Mesodermal cell (in vitro differentiated cells): Measurements from ENCODE around the gene TNNI3K.

ENCODE experiments used
- H3K27ac ChIP-seq: 2 replicates; pipeline ENCODE4 v1.7.0; 2013; ENCODE audit warnings: mild to moderate bottlenecking, low read depth, low read length, moderate library complexity; ENCODE audit not compliant: severe bottlenecking
- H3K36me3 ChIP-seq: 2 replicates; pipeline ENCODE4 v1.7.1; 2013; ENCODE audit warnings: mild to moderate bottlenecking, low read length, moderate library complexity; ENCODE audit not compliant: control insufficient read depth, insufficient read depth
- H3K4me1 ChIP-seq: one replicate; pipeline ENCODE4 v1.7.1; 2013; ENCODE audit warnings: mild to moderate bottlenecking, low read length; ENCODE audit not compliant: insufficient read depth, control insufficient read depth, poor library complexity, severe bottlenecking
- H3K4me3 ChIP-seq: 2 replicates; pipeline ENCODE4 v1.7.0; 2013; ENCODE audit warnings: low read length, control low read depth, mild to moderate bottlenecking; ENCODE audit not compliant: insufficient read depth, poor library complexity, severe bottlenecking; ENCODE audit errors: extremely low read depth
- H3K9me3 ChIP-seq: 2 replicates; pipeline ENCODE4 v1.7.1; 2013; ENCODE audit warnings: mild to moderate bottlenecking, low read length, moderate library complexity; ENCODE audit not compliant: control insufficient read depth
- WGBS, 2 experiments: methylation state at CpG; one replicate each; pipeline ENCODE4 v1.1.5; 2013; ENCODE audit warnings: missing lambda C conversion rate in 2 of 2; ENCODE audit not compliant: insufficient coverage in 2 of 2; 5-methylcytosine and 5-hydroxymethylcytosine counted together

TNNI3K gene

DNA sequence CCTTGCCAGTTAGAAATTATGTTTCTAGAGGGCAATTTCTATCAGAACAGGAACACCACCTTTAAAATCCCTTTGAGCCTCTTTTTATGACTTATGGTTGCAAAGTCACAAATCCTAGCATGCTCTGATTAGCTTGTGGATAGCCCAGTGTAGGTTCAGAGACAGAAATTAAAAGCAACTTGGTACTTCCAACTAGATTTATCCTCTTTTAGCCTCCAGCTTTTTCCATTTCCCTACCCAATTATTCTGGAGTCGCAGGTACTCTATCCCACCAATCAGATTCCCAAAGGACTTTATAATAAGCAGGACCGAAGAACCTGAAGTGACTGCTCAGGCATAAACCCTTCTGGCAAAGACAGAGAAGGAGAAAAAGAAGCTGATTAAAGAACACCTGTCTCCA is 310.6 kb downstream of the TNNI3K start:
- no peaks in the 10 kb centered on the region for H3K36me3 ChIP-seq
- no peak overlapping the region for H3K4me3 ChIP-seq
- no peaks in the 10 kb centered on the region for H3K9me3 ChIP-seq
- WGBS, 2 experiments, result 89% methylated on average over 1 of the region's 2 CpGs; no CpG with 5 or more reads in 1 of the 2 experiments
- no peak overlapping the region for H3K27ac ChIP-seq
- no peaks in the 10 kb centered on the region for H3K4me1 ChIP-seq

DNA sequence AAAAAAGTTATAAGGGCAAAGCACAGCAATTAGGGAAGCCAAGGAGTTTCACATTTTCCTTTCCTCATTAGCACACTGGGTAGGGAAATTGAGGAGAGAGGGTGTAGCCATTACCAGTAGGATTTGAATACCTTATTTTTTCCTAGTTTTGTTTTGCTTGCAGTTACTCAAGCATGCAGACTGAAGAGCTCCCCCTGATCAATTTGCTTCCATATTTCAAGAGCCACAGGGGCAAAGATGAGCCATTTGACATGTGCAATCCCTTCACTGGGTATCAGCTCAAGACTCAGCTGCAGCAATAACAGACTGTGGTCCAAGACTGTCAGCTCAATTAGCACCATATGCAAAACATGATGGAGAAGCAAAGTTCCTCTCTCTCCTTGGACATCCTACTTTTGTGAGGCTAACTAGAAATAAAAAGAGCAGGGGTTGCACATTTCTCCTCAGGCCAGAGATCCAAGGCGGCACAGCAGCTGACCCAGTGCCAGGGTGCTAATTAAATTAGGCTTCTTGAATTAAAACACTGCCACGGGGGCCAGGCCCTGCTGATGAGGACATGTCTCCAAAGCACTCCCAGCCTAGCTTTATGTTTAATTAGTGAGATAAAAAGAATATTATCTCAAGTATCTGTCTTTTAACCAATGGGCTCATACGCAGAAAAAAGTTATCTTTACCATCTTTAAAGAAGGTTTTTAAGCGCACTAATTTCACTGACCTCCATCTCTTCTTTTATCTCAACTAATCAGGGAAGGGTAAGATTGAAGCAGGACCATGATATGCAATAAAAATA is 314.0 kb downstream of the TNNI3K start:
- no peak overlapping the region for H3K27ac ChIP-seq
- no peaks in the 10 kb centered on the region for H3K36me3 ChIP-seq
- H3K4me1 ChIP-seq, result no peaks in the 10 kb centered on the region
- 80 to 83% methylated on average over 1 of the region's 4 CpGs for WGBS, 2 experiments
- H3K4me3 ChIP-seq, result no peak overlapping the region
- no peaks in the 10 kb centered on the region for H3K9me3 ChIP-seq

DNA sequence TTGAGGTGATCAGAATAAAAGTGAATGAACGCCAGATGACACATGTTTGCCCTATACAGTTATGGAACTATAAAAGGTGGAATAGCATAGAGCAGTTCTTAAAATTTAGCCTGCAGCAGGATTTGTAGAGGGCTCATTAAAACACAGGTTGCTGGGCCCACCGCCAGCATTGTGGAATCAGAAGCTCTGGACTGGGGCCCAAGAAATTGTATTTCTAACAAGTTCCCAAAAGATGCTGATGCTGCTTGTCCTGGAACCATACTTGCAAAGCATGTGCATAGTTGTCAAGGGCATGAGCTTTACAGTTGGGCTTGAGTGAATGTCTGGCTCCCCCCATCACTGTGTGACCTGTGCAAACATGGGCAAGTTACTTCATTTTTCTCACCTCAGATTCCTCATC is 314.7 kb downstream of the TNNI3K start:
- no peak overlapping the region for H3K4me3 ChIP-seq
- 81 to 92% methylated on average over 2 of the region's 2 CpGs for WGBS, 2 experiments
- no peaks in the 10 kb centered on the region for H3K4me1 ChIP-seq
- no peak overlapping the region for H3K27ac ChIP-seq
- no peaks in the 10 kb centered on the region for H3K9me3 ChIP-seq
- H3K36me3 ChIP-seq, result no peaks in the 10 kb centered on the region

DNA sequence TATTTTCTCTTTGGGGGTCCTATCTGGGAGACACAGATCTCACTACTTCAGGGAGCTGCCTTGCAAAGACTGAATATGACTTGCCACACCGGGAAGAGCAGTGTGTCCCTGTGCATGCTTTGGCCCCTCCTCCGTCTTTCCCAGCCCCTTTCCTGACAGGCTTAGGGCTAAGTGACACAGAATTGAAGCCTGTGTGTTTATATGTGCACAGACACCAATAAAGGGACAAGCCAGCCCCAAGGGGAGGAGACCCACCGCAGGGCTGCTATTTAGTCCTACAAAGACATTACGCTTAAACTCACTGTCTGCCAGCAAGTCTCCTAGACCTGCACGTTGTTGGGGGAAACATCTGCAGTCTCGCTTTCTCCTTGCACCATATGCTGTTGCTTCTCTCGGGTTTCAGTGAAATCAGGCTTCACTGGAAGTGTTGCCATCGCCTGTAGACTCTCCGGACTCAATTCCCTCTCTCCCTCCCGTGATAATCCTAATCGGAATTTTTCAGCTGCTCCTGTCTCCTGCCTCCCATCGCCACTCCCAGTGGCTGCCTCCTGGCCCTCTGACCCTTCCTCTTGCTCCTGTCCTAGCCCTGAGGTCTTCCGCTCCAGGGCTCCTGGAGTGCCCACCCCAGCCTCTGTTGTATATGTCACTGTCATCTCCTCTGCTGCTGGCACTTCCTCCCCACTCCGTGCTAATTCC is 335.8 kb downstream of the TNNI3K start:
- H3K4me3 ChIP-seq, result no peak overlapping the region
- WGBS, 2 experiments, result 73 to 78% methylated on average over 8 to 13 of the region's 14 CpGs

DNA sequence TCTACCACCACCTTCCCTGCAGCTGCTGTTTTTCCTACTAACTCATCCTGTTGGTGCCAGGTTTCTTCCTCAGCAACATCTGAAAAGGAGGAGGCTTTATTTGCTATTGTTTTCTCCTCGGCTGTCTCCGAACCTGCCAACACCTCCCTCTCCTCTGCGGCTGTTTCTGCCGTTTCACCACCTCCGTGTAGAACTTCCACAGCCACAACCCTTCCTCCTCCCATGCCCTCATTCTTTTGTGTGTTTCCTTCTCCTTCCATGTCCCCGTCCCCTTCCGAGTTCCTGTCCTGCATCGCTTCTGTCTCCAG is 336.3 kb downstream of the TNNI3K start:
- 84 to 87% methylated on average over 6 to 8 of the region's 8 CpGs for WGBS, 2 experiments
- H3K36me3 ChIP-seq, result no peaks in the 10 kb centered on the region
- H3K27ac ChIP-seq, result no peak overlapping the region
- H3K4me1 ChIP-seq, result no peaks in the 10 kb centered on the region
- no peak overlapping the region for H3K4me3 ChIP-seq
- no peaks in the 10 kb centered on the region for H3K9me3 ChIP-seq

More for the DNA sequence above, 335.8 kb downstream of the TNNI3K start:
- H3K36me3 ChIP-seq, result no peaks in the 10 kb centered on the region
- H3K27ac ChIP-seq, result no peak overlapping the region
- H3K4me1 ChIP-seq, result no peaks in the 10 kb centered on the region
- H3K9me3 ChIP-seq, result no peaks in the 10 kb centered on the region

DNA sequence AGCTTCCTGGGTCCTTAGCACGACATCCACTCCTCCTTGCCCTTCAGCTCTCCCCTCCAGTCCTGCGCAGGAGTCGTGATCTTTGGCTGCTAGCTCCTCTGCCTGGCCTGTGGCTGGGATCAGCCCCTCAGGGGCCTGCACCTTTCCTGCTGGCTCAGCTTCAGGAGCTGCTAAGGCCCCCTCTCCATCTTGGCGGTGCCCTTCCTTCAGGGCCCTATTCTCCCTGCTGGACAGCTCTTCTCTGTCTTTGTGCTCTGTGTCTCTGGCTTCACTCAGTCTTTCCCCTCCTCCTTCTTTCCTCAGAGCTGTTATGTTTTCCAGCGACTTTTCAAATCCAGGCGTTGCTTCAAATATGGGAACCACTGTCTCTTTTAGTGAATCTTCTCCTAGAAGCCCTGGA is 336.7 kb downstream of the TNNI3K start:
- WGBS, 2 experiments, result 90 to 91% methylated on average over 6 of the region's 6 CpGs
- Histone ChIP-seq H3K9me3 (no peaks in the 10 kb centered on the region), H3K4me1 (no peaks in the 10 kb centered on the region), H3K27ac (no peak overlapping the region), H3K4me3 (no peak overlapping the region), H3K36me3 (no peaks in the 10 kb centered on the region)

DNA sequence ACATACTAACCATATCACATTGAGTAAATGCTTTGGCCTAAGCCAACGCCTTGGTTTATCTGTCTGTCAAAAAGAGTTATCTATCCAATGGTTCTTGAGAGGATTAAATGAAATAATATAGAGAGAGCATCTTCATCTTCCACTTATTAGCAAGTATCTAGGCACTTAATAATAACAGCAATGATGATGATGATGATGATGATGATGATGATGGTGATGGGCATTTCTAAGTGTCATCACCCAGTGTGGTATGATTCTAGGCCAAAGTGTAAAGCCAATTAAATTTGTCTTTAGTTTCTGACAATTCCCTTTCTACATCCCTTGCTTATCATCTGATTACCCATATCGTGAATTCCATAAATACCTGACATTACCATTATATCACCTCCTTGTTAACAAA is 342.9 kb downstream of the TNNI3K start:
- Histone ChIP-seq H3K36me3 (no peaks in the 10 kb centered on the region), H3K9me3 (no peaks in the 10 kb centered on the region), H3K27ac (no peak overlapping the region), H3K4me3 (no peak overlapping the region), H3K4me1 (no peaks in the 10 kb centered on the region)
- WGBS, 2 experiments, result 67% methylated on average over 1 of the region's 2 CpGs; no CpG with 5 or more reads in 1 of the 2 experiments

DNA sequence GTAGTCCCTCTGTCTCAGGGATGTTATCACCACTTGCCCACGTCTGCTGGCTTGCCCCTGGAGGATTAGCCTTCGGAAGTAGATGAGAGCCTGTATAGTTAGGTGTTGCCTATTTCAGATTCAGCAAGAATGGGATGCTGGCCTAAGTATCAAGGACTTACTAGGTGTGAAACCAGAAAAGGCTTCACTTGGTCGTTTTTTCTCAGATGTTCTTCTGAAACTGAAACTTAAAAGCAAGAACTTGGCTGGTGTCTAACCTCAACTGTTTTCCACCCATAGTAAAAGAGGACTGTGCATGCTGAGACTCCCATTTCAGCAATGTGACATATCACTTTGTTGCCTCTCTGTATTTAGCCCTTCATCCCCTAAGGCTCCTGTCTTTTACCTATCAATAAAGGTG is 344.2 kb downstream of the TNNI3K start:
- WGBS, 2 experiments, result 79 to 80% methylated on average over 2 to 3 of the region's 3 CpGs
- no peak overlapping the region for H3K4me3 ChIP-seq

DNA sequence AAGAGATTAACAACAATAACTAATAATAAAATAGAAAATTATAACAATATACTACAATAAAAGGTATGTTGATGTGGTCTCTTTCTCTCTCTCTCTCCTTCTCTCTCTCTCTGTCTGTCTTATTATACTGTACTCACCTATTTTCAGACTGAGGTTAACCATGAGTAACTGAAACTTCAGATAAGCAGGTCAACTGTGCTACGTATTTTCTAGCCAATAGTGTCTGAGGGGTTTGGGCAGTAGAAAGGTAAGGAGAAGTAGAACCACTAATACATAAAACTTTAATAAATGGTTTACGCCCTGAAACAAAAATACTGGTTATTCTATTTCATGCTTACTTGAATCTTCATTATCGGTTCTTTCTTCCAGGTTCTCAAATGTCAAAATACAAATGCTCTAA is 348.2 kb downstream of the TNNI3K start:
- Histone ChIP-seq H3K4me1 (peaks cover 3% of the 10 kb centered on the region), H3K36me3 (no peaks in the 10 kb centered on the region), H3K9me3 (no peaks in the 10 kb centered on the region), H3K27ac (no peak overlapping the region), H3K4me3 (no peak overlapping the region)
- 76 to 91% methylated on average over 2 of the region's 3 CpGs for WGBS, 2 experiments

More for the DNA sequence above, 344.2 kb downstream of the TNNI3K start:
- Histone ChIP-seq H3K27ac (no peak overlapping the region), H3K9me3 (no peaks in the 10 kb centered on the region), H3K36me3 (no peaks in the 10 kb centered on the region), H3K4me1 (peaks cover 3% of the 10 kb centered on the region)

DNA sequence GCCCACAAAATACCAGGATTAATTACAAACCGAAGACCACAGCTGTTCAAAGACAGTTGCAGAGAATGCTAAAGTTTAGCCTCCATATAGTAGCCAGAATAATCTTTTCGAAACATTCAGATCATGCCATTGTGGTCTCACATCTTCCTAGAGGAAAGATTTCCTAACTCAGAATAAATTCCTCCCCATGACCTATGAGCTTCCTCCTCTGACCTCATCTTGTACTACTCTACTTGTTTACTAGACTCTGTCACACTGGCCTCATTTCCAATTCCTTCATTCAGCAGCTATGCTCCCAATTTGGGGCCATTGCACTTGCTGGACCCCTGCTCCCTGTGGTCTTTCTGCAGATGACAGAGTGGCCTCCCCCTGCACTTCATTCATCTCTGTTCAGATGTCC is 349.0 kb downstream of the TNNI3K start:
- no peak overlapping the region for H3K4me3 ChIP-seq
- no peaks in the 10 kb centered on the region for H3K36me3 ChIP-seq
- no peaks in the 10 kb centered on the region for H3K9me3 ChIP-seq
- WGBS, 2 experiments, result 95% methylated on average over 2 of the region's 2 CpGs
- no peak overlapping the region for H3K27ac ChIP-seq
- H3K4me1 ChIP-seq, result peaks cover 3% of the 10 kb centered on the region

DNA sequence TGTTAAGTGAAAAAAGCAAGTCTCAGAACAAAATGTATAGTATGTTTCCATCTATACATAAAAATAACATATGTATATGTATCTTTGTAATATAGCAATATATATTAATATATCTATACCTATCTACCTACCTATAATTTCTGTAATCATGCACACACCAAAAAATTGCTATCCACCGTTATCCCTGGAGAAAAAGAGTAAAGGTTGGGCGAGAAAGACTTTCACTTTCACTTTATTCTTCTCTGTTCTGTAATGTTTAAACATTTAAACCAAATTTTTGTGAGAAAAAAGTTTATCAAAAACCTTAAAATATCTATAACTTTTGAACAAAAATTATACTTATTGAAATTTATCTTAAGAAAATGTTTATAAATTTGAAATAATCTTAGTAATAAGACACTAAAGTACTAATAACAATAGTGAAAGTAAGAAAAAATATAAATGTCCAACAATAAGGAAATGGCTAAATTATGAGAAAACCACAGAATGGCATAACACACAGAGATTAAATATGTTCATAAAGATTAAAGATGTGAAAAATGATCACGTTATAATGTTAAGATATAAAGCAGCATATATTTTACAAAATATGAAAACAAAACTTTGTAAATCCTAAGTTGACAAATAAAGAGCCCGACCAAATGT is 351.2 kb downstream of the TNNI3K start:
- Histone ChIP-seq H3K27ac (no peak overlapping the region), H3K4me3 (no peak overlapping the region), H3K4me1 (peaks cover 3% of the 10 kb centered on the region), H3K36me3 (no peaks in the 10 kb centered on the region), H3K9me3 (no peaks in the 10 kb centered on the region)
- WGBS, 2 experiments, result no CpG with 5 or more reads among the region's 4 CpGs
